Measurements from ENCODE around the gene COL8A2.

Gene COL8A2

DNA sequence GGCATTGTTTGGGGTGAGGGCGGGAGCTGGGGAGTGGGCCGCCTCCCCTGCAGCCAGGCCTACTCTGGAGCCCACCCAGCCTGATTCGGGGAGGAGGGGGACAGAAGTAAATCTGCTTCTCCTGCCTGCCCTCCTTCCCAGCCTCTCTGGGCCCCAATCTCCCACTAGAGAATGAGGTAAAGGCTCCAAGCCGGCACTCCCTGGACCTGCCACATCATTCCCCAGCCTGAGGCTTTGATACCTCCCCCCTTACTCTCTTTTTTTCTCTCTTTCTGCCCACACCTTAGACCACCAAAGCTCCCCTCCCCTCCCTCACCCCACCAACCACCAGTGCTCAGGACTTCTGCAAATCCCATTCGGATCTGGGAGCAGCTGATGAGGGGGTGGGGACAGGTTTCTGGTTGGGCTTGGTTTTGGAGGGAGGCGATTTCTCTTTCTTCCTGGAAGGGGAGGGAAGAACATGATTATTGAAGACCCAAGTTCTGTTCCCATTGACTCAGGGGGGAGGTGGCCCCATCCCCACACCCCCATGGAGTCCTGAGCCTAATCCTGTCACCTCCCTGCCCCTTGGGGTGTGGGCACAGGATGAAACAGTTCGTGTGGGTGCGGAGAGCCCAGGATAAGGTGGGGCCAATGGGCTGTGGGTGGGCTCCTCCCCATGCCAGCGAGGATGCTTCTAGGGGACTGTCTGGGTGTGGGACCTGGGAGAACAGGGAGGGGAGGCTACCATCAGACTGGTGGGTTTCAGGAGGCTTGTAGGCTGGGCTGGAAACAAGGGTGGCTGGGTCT lies 32.3 kb upstream of the COL8A2 start:
- DNase-seq: no peak

DNA sequence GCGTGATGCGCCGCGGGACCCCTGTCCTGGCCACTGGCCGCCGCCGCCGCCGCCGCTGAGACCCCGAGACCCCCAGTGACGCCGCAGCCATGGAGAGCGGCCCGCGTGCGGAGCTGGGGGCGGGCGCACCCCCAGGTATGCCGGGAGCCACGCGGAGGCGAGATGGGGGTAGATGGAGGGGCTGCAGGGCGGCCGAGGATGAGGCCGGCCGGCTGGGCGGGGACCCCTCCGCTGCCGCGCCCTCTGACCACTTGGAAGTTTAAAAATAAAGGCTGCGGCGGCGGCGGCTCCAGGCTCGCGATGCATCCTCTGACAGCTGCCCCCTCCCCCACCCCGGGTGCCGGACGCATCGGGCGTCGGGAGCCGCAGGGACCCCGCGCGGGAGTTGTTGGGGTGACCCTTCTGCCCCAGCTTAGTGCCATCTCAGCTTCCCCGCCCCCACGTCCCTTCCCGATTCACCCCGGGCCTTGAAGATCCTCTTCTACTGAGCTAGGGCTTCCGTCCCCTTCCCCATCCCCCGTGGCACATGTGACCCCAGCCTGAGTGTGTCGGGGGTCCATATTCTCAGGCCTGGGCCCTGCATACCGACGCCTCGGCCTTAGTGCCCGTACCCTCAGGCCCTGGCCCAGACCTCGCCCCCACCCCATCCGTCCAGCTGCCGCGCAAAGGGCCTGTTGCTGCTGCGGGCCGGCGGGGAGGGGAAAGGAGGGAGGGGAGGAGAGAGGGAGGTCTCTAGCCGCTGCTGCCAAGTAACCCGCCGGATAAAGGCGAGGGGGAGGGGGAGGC lies 31.5 kb upstream of the COL8A2 start:
- peak; percentile 50 for DNase-seq

DNA sequence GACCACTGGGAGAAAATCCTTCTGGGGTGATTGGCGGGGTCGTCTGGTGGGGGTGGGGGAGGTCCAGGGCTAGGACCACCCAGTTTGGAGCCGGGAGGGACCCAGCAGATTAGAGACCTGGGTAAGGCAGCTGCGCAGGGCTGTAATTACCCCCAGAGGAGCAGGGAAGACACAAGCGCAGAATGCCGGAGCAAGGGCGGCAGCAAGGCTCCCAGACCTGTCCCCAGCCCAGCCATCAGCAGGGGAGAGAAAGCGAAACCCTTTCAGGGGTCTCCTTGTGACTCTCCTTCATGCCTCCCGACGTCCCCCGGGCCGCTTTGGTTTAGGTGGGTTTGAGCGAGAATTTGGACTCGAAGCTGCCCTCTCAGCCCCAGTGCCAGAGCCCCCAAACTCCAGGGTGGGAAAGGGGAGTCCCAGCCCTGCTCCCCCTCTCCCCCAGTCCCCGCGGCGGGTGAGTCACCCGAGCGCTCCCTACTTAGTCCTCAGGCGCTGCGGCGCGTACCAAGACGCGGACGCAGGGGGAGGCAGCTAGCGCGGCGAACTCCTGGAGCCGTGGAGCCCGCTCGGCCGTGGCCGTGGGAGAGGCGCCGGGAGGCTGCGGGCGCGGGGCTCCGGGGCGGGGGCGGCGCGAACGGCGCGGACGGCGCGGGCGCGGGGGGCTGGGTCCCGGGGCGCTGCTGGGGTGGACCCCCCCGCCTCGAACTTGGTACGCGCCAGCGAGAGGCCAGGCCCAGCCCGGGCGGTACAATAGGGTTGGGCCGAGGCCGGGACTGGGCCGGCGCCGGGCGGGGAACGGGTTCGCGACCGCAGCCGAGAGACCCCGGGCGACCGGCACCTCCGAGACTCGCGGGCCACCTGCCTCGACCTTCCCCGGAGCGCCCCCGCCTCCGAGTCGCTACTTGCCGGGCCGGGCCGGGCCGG lies 30.6 kb upstream of the COL8A2 start, which contains the start of gene MAP7D1:
MAP7D1 (plus strand) TSS at position 753 of the 921 bp plus-strand sequence. CDS start 258 bp downstream, outside the sequence.
- DNase-seq: peak; percentile 64

DNA sequence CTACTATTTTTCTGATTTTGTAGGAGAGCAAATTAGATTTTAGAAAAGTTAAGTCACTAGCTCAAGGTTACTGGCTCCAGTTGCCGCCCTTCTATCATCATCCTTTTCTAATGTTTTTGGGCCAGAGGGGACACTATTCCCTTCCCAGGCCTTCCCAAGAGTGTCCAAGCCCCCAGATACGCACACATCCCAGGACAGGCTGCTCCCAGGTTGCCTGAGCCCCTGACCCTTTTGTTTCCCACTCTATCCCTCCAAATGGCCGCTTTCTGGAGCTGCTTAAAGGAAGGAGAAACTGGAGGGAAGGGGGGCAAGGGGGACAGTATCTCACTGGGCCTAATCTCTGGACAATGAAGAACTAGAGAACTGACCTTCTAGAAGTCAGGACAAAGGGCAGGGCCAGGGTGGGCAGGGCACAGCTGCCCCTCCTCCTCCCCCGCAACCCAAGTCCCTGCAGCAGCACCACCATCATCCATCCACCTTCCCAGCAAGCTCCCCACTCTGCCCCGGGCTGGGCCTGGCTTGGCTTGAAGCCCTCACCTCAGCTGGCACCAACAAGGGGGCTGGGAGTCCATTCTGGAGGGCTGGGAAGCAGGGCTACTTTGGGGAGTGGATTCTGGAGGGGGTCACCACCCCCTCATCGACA lies 29.9 kb upstream of the COL8A2 start:
- DNase-seq: no peak

DNA sequence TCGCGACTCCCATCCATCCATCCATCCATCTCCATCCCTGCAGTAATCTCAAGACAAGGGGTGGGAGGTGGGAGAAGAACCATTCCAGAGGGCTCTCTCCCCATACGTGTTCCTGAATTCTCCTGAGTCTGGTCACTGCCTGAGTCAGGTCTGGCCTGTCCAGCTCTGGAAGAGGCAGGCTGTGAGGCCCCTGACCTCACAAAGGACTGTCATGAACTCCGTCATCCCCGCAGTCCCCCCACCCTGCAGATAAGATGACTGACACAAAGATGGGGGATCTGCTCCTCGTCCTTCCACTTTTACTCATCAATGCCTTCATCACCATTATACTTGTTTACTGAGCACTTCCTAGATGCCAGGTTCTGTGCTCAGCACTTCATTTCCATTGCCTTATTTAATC lies 29.3 kb upstream of the COL8A2 start:
- DNase-seq: no peak

DNA sequence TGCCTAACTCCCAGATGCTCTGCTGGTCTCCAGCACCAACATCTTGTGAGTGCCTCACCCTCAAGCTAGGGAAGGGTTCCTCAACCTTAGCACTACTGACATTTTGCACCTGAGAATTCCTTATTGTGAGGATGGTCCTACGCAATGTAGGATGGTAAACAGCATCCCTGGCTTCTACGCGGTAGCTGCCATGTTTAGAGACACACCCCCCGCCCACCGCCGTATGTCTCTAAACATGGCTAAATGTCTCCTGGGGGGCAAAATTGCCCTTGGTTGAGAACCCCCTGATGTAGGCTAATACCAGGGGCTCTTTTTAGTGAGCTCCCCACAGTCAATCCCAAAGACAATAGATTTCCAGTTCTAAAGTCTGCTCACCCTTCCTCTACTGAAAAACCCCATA lies 28.5 kb upstream of the COL8A2 start:
- DNase-seq: no peak

DNA sequence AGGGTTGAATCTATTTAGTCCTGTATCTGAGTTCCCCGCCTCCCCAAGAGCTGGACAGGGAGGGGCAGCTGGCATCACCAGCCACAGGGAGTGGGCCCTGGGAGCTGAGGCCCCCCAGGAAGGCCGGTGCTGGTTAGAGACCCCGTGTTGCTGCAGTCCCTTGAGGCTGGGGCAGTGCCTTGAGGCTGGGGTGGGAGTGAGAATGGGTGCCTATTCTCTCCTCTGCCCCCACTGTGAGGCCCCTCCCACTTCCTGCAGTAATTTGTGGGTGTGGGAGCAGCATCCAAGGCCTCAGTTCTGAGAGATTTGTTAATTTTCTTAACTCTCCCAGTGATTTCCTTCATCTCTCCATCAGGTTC lies 26.8 kb upstream of the COL8A2 start:
- no peak for DNase-seq

DNA sequence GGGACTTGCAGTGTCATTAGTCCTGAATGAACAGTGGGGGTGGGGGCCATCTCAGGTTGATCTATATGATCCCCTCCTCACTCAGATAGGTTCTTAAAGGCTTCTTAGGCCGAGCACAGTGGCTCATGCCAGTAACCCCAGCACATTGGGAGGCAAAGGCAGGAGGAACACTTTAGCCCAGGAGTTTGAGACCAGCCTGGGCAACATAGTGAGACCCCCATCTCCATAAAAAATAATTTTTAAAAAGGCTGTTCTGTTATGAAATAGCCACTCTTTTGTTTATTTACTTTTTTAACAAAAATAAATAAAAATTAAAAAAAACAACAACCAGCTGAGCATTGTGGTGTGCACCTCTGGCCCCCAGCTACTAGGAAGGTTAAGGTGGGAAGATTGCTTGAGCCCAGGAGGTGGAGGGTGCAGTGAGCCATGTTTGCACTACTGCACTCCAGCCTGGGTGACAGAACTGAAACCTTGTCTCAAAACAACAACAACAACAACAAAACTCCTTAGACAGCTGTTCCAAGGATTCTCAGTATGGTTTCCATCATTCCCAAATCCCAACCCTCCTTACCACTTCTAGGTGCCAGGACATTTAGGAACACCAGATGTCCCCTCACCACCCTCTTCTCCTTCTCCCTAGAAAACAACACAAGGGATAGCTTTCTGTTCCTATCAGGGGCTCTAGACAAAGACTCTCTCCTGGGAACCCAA lies 26.3 kb upstream of the COL8A2 start:
- no peak for DNase-seq

DNA sequence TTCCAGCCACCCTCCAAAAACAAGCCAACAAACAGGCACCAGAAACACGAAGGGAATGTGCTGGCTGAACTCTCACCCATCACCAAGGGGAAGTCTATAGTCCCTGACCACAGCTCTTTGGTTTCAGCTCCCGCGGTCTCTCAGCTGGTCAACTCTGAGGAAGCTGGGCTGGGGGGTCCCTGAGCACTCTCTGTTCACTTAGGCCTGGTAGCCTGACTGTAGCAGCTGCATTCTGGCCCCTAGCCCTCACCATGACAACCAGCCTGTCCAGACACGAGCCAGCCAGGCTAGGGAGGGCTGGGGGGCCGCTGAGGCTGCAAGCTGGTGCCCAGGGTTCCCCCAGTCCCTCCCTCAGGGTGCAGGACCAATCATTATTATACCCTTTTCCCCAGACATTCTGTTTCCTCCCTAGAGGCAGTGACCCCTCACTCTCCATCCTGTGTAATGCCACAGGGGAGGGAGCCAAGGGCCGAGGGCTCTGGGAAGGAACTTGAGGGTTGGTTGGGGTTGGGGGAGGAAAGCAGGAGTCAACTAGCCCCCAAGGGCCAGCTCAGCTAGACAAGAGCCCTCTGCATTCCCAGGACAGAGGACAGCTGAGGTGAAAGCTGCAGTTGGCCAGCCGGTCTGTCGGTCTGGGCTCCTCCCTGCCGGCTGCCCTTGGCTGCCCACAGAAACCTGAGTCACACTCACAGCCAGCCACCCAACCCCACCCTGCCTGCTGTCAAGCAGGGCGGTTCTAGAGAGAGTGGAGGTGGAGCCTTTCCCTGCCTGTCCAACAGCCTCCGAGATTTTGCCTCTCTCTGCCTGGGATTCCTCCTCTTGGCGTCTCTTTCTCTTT lies 25.5 kb upstream of the COL8A2 start:
- peak; percentile 70 for DNase-seq

DNA sequence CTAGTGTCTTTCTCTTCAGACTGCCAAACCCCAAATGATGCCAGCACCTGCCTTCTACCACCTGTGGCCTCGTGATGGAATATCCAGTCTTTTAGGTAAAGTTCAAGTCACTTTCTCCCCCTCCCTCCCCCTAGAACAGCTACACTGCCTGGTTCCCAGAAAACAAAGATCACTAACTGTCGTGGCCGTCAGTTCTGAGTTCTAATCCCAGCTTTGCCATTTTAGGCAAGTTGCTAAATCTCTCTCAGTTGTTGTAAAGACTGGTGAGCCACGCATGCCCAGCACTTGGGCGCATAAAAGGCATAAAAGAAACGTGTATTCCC lies 24.9 kb upstream of the COL8A2 start:
- DNase-seq: no peak

DNA sequence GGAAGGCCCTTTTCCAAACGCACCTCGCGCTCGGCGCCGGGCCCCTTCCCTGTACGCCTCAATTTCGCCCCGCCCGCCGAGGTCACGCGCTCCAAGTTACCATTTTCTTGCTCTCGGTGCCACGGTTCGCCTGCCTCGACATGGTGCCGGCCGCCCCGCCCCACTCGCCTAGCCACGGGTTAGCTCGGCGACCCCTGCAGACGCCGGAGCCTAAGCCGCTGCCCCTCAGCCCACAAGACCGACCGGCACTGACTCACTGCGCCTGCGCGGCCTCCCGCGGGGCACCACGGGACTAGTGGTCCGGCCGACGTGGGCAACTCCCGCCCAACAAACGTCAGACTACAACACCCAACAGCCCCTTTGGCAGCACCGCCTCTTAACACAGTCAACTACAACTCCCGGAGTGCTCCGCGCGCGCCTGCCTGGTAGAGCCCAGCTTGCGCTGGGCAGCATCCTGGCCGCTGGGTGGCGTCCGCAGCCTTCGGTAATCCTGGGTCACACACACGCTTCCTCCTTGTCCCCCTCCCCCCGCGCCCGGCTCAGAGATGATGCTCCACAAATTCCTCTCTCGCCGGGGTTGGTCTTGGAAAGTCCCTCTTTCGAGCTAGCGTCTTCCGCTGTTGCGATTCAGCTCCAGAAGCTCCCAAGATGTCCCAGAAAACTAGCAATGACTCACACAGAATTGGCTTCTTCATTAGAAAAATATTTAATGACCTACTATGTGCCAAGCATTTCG lies 24.4 kb upstream of the COL8A2 start, which contains the start of gene TRAPPC3:
TRAPPC3 (minus strand) TSS at position 250 of the 736 bp plus-strand sequence; CDS start at position 142, 108 bp downstream.
- peak; percentile 99 for DNase-seq

DNA sequence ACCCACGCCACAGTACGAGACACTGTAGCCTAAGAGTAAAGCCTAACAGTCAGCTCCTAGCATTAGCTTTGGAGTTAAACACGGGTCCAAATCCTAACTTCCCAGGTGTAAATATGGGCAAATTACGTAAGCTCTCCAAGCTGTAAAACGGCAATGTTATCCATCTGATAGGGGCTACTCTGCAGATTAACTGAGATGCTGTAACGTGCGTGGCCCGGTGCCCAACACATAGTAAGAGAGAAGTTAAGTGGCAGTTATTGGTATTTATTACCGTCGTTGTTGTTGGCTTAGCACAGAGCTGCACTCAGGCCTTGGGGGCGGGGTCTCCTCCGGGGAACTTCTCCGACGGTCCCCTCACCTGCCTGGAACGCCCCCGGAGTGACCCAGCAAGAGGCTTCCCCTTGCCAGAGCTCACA lies 23.8 kb upstream of the COL8A2 start:
- DNase-seq: no peak

DNA sequence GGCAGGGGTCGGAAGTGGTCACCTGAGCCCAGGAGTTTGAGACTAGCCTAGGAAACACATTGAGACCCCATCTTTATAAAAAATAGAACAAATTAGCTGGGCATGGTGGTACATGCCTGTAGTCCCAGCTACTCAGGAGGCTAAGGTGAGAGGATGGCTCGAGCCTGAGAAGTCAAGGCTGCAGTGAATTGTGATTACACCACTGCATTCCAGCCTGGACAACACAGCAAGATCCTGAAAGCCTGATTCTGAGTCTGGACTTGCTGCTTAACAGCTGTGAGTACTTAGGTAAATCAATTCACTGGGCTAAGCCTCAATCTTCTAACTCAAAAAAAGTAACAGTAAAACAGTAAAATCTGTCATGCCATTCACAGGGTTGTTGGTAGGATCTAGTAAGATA lies 19.4 kb upstream of the COL8A2 start:
- no peak for DNase-seq

DNA sequence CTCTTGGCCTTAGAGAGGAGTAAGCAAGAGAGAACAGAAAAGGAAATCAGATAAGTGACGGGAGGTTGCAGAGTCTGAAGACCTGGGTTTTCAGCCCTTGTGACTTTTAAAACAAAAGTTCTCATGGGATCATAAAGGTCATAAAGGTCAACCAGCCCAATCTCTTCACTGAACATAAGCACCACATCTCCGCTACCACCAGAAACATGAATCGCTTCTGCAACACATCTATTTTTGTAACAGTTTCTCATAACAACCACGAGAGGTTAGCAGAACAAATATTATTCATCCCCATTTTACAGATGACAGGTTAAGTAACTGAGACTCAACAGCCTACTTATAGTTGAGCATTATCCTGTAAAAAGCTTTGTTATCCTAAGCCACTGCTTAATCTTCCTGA lies 18.4 kb upstream of the COL8A2 start:
- DNase-seq: no peak

DNA sequence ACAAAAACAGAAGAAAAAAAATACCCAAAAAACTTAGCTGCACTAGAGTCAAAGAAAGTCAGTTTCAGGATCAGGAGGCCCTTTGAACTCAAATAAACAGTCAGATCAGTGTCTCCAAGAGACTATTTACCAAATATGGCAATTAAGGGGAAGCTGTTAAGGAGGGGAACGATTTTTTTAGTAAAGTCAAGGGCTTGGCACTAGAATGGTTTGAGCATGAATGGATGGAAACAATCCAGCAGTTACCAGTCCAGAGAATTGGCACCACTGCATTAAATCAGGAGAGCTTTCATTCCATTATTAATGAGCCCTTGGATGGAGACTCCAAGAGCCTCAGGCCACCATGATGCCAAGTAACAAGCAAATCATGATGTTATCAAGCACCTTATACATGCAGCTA lies 17.1 kb upstream of the COL8A2 start:
- no peak for DNase-seq

DNA sequence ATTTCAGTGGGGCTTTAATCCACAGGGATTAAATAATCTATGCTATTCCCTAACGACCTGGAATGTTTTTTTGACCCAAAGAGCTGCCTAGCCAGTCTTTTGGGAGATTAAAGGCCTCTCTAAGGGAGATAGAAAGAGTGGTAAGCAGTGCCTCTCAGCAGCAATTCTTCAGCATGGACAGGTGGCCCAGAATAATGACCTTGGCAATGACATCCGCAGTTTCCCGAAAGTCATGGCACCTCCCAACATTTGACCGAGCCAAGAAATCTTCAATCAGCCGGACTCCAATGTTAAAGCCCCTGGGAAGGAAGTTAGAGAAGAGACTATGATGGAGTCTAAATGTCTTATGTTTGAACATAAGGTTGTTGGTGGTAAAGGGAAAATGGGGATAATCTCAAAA lies 14.5 kb upstream of the COL8A2 start:
- DNase-seq: no peak

DNA sequence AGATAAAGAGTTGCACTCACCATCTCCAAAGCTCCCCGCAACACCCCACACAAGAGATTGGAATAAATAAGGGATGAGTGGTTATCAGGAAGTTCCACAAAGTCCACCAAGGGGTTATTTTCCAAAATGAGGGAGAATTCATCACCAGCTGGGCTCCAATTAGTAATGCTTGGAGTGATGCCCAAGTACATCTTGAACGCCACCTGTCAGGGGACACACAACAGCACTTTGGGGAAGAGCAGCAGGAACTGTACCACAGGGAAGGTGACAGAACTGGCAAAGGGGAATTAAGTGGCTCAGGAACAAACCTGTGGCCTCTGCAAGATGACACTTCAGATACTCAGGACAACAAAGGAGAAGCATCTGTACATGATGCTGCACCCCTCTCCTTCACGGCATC lies 12.8 kb upstream of the COL8A2 start:
- DNase-seq: peak; percentile 96

DNA sequence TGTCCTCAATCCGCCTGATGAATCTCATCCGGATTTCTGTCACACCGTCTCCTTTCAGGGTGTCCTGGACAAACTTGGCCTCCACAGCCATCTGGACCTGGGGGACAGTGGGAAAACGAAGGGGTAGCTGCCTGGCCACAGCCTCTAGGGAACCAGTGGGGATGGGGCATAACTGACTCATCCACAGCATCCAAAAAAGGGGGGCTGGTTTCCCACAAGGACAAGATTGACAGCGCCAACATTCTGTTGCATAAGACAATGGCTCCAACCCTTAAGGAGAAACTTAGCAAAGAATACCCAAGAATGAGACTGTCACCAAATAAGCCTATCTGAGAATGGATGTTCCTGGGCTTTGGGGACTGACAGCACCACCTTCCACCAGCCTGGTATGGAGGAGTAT lies 12.2 kb upstream of the COL8A2 start:
- DNase-seq: no peak

DNA sequence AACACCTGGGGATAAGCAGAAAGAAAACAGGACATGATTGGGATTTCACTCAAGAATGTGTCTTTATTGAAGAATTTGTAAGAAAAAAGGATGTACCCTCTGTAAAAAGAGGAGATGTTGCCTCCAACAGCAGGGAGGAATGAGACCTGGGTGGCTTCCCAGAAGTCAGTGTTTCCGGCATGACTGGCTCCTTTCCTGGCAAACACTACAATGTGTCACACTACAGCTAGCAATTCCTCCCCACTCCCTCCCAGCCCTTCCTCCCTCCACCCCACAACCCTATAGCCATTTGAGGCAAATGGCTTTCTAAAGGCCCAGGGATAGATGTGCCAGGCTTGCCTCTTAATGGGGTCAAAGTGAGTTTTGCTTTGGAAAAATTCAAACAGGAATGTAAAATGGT lies 11.5 kb upstream of the COL8A2 start:
- DNase-seq: no peak

DNA sequence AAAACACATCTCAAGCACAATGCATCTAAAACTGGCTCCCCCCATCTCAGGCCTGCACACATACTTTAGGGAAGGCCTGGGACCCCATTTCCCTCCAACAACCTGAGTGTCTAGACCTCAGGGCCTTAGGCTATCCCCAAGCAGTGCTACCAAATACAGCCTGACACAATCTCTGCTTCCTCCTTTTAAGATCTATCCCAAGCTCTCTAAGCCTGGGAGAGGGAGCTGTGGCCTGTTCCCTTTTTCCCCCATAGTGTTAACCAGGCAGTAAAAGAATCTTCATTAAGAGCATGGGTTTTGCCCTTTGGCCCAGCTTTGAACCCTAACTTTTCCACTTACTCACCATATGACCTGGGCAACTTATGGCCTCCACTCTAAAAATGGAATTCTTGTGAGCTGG lies 10.8 kb upstream of the COL8A2 start:
- DNase-seq: no peak

DNA sequence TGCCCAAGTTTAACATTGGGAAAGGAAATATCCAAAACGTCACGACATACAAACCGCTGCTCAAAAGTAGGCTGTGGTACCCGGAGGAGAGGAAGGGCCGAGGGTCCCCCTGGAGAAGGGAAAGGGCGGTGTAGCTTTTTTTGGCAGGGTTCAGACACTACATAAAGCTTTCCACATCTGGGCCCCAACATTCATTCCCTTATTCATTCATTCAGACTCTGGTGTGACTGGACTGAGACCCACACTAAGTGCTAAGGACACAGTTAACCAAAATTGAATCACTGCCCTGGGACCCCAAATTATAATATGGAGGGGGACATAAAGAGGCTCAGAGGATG lies 10.3 kb upstream of the COL8A2 start:
- no peak for DNase-seq
